Astrocyte (in vitro differentiated cells and primary cell): Measurements from ENCODE around the gene LRCH4. TPM values are rescaled to one million over a fixed set of nuclear protein-coding genes. Genes with fewer than 3 reads are reported as not detected.
A peak's percentile ranks its signal among the peaks of the same experiment; 100 is the strongest.

Source experiments
- DNase-seq: peaks from one replicate; pipeline ENCODE4 v3.0.0-alpha.2; 2010; ENCODE audit warnings: low read depth
- FAIRE-seq: peaks from 2 replicates; lab custom pipeline; 2011; peaks lifted over from hg19 to GRCh38; lab: Jason Lieb, UNC
- H2AFZ ChIP-seq: 2 replicates; pipeline ENCODE4 v1.6.0; 2012; ENCODE audit warnings: low read depth, low read length, inconsistent platforms
- H3K27ac ChIP-seq: 2 replicates; pipeline ENCODE4 v1.5.1; 2011; ENCODE audit warnings: low read depth, low read length, inconsistent platforms
- H3K27me3 ChIP-seq: 2 replicates; pipeline ENCODE4 v1.6.0; 2011; ENCODE audit warnings: low read length, inconsistent platforms; ENCODE audit not compliant: insufficient read depth
- H3K36me3 ChIP-seq: 2 replicates; pipeline ENCODE4 v1.5.1; 2011; ENCODE audit warnings: low read length, inconsistent platforms; ENCODE audit not compliant: insufficient read depth
- H3K4me1 ChIP-seq: 2 replicates; pipeline ENCODE4 v1.5.1; 2011; ENCODE audit warnings: low read length, inconsistent platforms; ENCODE audit not compliant: insufficient read depth
- H3K4me2 ChIP-seq: 2 replicates; pipeline ENCODE4 v1.6.0; 2012; ENCODE audit warnings: low read length, inconsistent platforms
- H3K4me3 ChIP-seq: 2 replicates; pipeline ENCODE4 v1.5.1; 2011; ENCODE audit warnings: low read depth, mild to moderate bottlenecking, low read length, inconsistent platforms; ENCODE audit not compliant: insufficient read depth
- H3K79me2 ChIP-seq: 2 replicates; pipeline ENCODE4 v1.6.0; 2012; ENCODE audit warnings: mild to moderate bottlenecking, low read length, inconsistent platforms; ENCODE audit not compliant: insufficient read depth
- H3K9ac ChIP-seq: 2 replicates; pipeline ENCODE4 v1.6.0; 2012; ENCODE audit warnings: mild to moderate bottlenecking, low read length, inconsistent platforms
- H3K9me3 ChIP-seq: 2 replicates; pipeline ENCODE4 v1.5.1; 2012; ENCODE audit warnings: low read depth, mild to moderate bottlenecking, low read length, inconsistent platforms; ENCODE audit not compliant: insufficient read depth
- H4K20me1 ChIP-seq: 2 replicates; pipeline ENCODE4 v1.6.0; 2012; ENCODE audit warnings: low read length, inconsistent platforms; ENCODE audit not compliant: insufficient read depth
- H3K27ac Mint-ChIP-seq: one replicate; pipeline ENCODE4 v1.8.0; 2021; ENCODE audit warnings: mild to moderate bottlenecking, mixed read lengths; ENCODE audit not compliant: unreplicated experiment
- H3K27me3 Mint-ChIP-seq: one replicate; pipeline ENCODE4 v1.8.0; 2021; ENCODE audit warnings: low read depth, mixed read lengths; ENCODE audit not compliant: unreplicated experiment
- H3K36me3 Mint-ChIP-seq: one replicate; pipeline ENCODE4 v1.8.0; 2021; ENCODE audit warnings: low read depth, mixed read lengths; ENCODE audit not compliant: unreplicated experiment
- H3K4me1 Mint-ChIP-seq: one replicate; pipeline ENCODE4 v1.8.0; 2021; ENCODE audit warnings: low read depth, mixed read lengths; ENCODE audit not compliant: unreplicated experiment
- H3K4me3 Mint-ChIP-seq: one replicate; pipeline ENCODE4 v1.8.0; 2021; ENCODE audit warnings: mild to moderate bottlenecking, moderate library complexity, mixed read lengths; ENCODE audit not compliant: unreplicated experiment
- H3K9me3 Mint-ChIP-seq: one replicate; pipeline ENCODE4 v1.8.0; 2021; ENCODE audit warnings: mild to moderate bottlenecking, mixed read lengths; ENCODE audit not compliant: unreplicated experiment
- EZH2 ChIP-seq: IDR thresholded peaks from 2 replicates; pipeline ENCODE4 v1.6.1; 2012; ENCODE audit warnings: mild to moderate bottlenecking, low read length, inconsistent platforms; ENCODE audit not compliant: insufficient read depth
- total RNA-seq: library from RNA; stranded (reverse); gene quantifications from 2 replicates; pipeline ENCODE4 v1.2.1, GENCODE V29; 2021
- TF ChIP-seq, protein P1 (sequence below): IDR thresholded peaks from 2 replicates; pipeline ENCODE4 v1.5.1; 2011; ENCODE audit warnings: low read depth, mild to moderate bottlenecking, inconsistent platforms, low read length, moderate library complexity; ENCODE audit not compliant: insufficient read depth

LRCH4 gene
- total RNA-seq, 1 donor from 2014 or later = 62.5 TPM

- Histone ChIP-seq H4K20me1 (peaks cover 9% of the 10 kb centered on the region), H3K9ac (peak overlapping the region; percentile 67), H3K4me2 (peak overlapping the region; percentile 97), H3K4me3 (peak overlapping the region; percentile 58), H3K27ac (no peak overlapping the region), H3K79me2 (peaks cover 6% of the 10 kb centered on the region), H3K27me3 (no peaks in the 10 kb centered on the region), H2AFZ (peak overlapping the region; percentile 57), H3K4me1 (peaks cover 36% of the 10 kb centered on the region), H3K9me3 (no peaks in the 10 kb centered on the region), H3K36me3 (peaks cover 4% of the 10 kb centered on the region)
- DNase-seq (no peak), FAIRE-seq (no peak)
- H3K4me1 Mint-ChIP-seq = peaks cover 4% of the 10 kb centered on the region
- TF ChIP-seq EZH2 = no peak
- TF ChIP-seq, protein P1, sequence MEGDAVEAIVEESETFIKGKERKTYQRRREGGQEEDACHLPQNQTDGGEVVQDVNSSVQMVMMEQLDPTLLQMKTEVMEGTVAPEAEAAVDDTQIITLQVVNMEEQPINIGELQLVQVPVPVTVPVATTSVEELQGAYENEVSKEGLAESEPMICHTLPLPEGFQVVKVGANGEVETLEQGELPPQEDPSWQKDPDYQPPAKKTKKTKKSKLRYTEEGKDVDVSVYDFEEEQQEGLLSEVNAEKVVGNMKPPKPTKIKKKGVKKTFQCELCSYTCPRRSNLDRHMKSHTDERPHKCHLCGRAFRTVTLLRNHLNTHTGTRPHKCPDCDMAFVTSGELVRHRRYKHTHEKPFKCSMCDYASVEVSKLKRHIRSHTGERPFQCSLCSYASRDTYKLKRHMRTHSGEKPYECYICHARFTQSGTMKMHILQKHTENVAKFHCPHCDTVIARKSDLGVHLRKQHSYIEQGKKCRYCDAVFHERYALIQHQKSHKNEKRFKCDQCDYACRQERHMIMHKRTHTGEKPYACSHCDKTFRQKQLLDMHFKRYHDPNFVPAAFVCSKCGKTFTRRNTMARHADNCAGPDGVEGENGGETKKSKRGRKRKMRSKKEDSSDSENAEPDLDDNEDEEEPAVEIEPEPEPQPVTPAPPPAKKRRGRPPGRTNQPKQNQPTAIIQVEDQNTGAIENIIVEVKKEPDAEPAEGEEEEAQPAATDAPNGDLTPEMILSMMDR = no peak
- peak overlapping the region; percentile 86 for H3K4me3 Mint-ChIP-seq
- peaks cover 6% of the 10 kb centered on the region for H3K36me3 Mint-ChIP-seq
- no peaks in the 10 kb centered on the region for H3K9me3 Mint-ChIP-seq
- H3K27ac Mint-ChIP-seq = no peak overlapping the region
- peaks cover 8% of the 10 kb centered on the region for H3K27me3 Mint-ChIP-seq
Observed at GRCh38 chr7:100604976-100605911, 19.3 kb upstream of the LRCH4 start.

- DNase-seq (no peak), FAIRE-seq (no peak)
- H3K36me3 ChIP-seq = peaks cover 4% of the 10 kb centered on the region
- no peak for TF ChIP-seq EZH2
- TF ChIP-seq, protein P1 = no peak
- Mint-ChIP-seq H3K27me3 (peaks cover 9% of the 10 kb centered on the region), H3K4me1 (peaks cover 4% of the 10 kb centered on the region), H3K27ac (peak overlapping the region; percentile 34), H3K36me3 (peaks cover 6% of the 10 kb centered on the region), H3K9me3 (no peaks in the 10 kb centered on the region), H3K4me3 (peak overlapping the region; percentile 86)
- H3K9me3 ChIP-seq = no peaks in the 10 kb centered on the region
- H3K27ac ChIP-seq = peak overlapping the region; percentile 62
- H4K20me1 ChIP-seq = peaks cover 9% of the 10 kb centered on the region
- H3K27me3 ChIP-seq = no peaks in the 10 kb centered on the region
- peaks cover 6% of the 10 kb centered on the region for H3K79me2 ChIP-seq
- peaks cover 36% of the 10 kb centered on the region for H3K4me1 ChIP-seq
- peak overlapping the region; percentile 97 for H3K4me2 ChIP-seq
- H2AFZ ChIP-seq = peak overlapping the region; percentile 77
- peak overlapping the region; percentile 81 for H3K9ac ChIP-seq
- H3K4me3 ChIP-seq = peak overlapping the region; percentile 64
Observed at GRCh38 chr7:100604028-100604975, 18.4 kb upstream of the LRCH4 start.
